AG04450 (cell line): ENCODE data around the gene GNL2. TPM values are rescaled to one million over a fixed set of nuclear protein-coding genes. Genes with fewer than 3 reads are reported as not detected.

Source experiments
- CTCF ChIA-PET: fragments of 300-600, 350-600 bp; formaldehyde crosslinking; extraction: SDS; loops from one replicate; lab custom pipeline; 2022; ENCODE audit warnings: antibody characterized with exemption, inconsistent platforms; lab: Charles Lee
- POLR2A ChIA-PET: fragments of 350-600 bp; formaldehyde crosslinking; extraction: SDS; loops from one replicate; lab custom pipeline; 2021; ENCODE audit warnings: antibody characterized with exemption, inconsistent platforms; lab: Yijun Ruan, JAX
- DNase-seq: peaks from one replicate; pipeline ENCODE4 v3.0.0-alpha.2; 2011; ENCODE audit warnings: low read depth, low spot score
- H3K27ac ChIP-seq: one replicate; pipeline ENCODE4 v1.5.1; 2012; ENCODE audit warnings: low read depth, low read length, control low read depth
- H3K27me3 ChIP-seq: one replicate; pipeline ENCODE4 v1.6.0; 2012; ENCODE audit warnings: low read length; ENCODE audit not compliant: control insufficient read depth, insufficient read depth
- H3K4me3 ChIP-seq: 2 replicates; pipeline ENCODE4 v1.5.1; 2011; ENCODE audit warnings: mild to moderate bottlenecking, low read depth, low read length, control low read depth
- H3K9me3 ChIP-seq: 2 replicates; pipeline ENCODE4 v1.5.1; 2012; ENCODE audit warnings: low read length; ENCODE audit not compliant: control insufficient read depth, insufficient read depth
- polyA plus RNA-seq: library from polyadenylated mRNA; depleted of rRNA; stranded (reverse); fragments of >200 nt; gene quantifications from 2 replicates; pipeline ENCODE4 v1.2.3, GENCODE V29; 2011
- TF ChIP-seq, protein P1 (sequence below): IDR thresholded peaks from 2 replicates; pipeline ENCODE4 v1.5.1; 2011; ENCODE audit warnings: low read depth, low read length, control low read depth, inconsistent platforms

The GNL2 gene
- polyA plus RNA-seq, 1 experiment, result 64.7 TPM

DNA sequence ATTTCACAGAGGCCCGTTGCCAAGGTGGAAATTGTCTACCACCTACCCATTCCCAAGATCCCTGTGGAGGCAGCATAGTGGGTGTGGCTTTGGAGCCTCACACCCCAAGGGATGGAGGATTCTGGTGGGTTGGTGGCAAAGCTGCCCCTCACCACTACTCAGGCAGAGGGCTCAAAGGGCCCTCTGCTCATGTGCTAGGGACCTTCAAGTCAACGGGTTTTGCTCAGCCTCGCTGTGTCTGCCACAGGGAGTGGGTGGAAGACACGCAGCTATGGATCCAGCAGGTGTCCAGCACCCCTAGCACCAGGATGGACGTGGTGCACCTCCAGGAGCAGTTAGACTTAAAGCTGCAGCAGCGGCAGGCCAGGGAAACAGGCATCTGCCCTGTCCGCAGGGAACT lies 36.7 kb downstream of the GNL2 start:
- Histone ChIP-seq H3K9me3 (peaks cover 4% of the 10 kb centered on the region), H3K4me3 (no peak overlapping the region), H3K27me3 (no peaks in the 10 kb centered on the region), H3K27ac (no peak overlapping the region)
- DNase-seq, result no peak
- ChIA-PET POLR2A (no interaction called here), CTCF (no interaction called here)
- TF ChIP-seq, protein P1, sequence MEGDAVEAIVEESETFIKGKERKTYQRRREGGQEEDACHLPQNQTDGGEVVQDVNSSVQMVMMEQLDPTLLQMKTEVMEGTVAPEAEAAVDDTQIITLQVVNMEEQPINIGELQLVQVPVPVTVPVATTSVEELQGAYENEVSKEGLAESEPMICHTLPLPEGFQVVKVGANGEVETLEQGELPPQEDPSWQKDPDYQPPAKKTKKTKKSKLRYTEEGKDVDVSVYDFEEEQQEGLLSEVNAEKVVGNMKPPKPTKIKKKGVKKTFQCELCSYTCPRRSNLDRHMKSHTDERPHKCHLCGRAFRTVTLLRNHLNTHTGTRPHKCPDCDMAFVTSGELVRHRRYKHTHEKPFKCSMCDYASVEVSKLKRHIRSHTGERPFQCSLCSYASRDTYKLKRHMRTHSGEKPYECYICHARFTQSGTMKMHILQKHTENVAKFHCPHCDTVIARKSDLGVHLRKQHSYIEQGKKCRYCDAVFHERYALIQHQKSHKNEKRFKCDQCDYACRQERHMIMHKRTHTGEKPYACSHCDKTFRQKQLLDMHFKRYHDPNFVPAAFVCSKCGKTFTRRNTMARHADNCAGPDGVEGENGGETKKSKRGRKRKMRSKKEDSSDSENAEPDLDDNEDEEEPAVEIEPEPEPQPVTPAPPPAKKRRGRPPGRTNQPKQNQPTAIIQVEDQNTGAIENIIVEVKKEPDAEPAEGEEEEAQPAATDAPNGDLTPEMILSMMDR, result no peak

DNA sequence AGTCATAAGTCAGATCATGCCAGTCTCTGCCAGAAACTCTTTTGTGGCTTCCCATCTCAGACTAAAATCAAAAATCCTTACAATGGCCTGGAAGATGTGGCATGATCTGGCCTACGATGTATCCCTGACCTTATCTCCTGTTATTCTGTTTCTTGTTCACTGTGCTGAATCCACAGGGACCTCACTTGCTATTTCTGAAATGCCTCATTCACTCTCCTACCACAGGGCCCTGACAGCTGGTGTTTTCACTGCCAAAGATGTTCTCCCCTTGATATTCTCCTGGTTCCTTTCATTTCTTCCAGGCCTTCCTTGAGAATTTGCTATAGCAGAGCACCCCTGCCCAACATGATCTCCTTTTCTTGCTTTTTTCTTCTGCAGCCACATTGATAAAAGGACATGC lies 37.3 kb downstream of the GNL2 start:
- H3K27me3 ChIP-seq, result no peaks in the 10 kb centered on the region
- no peak overlapping the region for H3K27ac ChIP-seq
- ChIA-PET POLR2A (no interaction called here), CTCF (no interaction called here)
- TF ChIP-seq, protein P1, result no peak
- H3K4me3 ChIP-seq, result no peak overlapping the region
- peaks cover 4% of the 10 kb centered on the region for H3K9me3 ChIP-seq
- DNase-seq, result no peak

DNA sequence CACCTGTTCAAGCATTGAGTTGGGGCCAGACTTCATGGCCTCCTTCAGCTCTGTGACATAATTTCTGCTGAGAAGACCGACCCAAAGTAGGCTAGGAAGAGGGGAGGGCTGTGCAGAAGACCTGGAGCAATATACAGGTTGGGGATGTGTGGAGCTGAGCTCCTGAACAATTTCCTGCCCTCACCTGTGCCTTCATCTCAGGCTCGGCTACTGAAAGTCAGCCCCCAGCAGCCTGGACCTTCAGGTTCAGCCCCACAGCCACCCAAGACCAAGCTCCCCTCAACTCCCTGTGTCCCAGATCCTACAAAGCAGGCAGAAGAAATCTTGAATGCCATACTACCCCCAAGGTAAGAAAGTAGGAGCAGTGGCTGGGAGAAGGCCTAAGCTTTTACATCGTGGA lies 38.3 kb downstream of the GNL2 start:
- POLR2A ChIA-PET, result no interaction called here
- no peaks in the 10 kb centered on the region for H3K27me3 ChIP-seq
- no peak for DNase-seq
- H3K9me3 ChIP-seq, result peaks cover 4% of the 10 kb centered on the region
- H3K4me3 ChIP-seq, result peak overlapping the region; percentile 70
- CTCF ChIA-PET, result interaction anchor here (1.1 to 2.0 kb wide), 2 partner anchors 42 to 46 kb away, joined by 3 to 14 read pairs; partner anchors contain the start of gene MEAF6
- no peak overlapping the region for H3K27ac ChIP-seq
- TF ChIP-seq, protein P1, result no peak

DNA sequence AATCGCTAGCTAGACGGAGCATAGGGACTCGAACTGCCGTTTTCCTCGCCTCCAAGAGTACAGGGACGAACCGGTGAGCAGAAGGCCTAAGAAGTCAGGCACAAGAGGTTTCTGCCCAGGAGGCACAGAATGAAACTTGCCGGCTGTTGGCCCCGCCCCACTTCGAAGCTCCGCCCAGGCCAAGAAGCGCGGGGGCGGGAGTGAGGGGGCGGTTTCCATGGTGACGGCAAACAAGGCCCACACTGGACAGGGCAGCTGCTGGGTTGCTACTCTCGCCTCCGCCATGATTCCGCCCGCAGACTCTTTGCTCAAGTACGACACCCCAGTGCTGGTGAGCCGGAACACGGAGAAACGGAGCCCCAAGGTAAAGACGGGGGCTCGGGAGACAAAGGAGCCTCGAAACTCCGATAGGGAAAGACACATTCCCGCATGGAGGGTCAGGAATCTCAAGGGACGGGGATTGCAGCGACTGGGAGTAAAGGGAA lies 39.0 kb downstream of the GNL2 start, which contains the start of gene DNALI1:
TSS of gene DNALI1 (plus strand) at position 229 of the 485 bp plus-strand sequence. CDS start at position 284, 55 bp downstream.
- peak; percentile 81 for DNase-seq
- H3K9me3 ChIP-seq, result peaks cover 4% of the 10 kb centered on the region
- CTCF ChIA-PET, result interaction anchor here (2.0 kb wide), 1 partner anchor 42 kb away, joined by 14 read pairs; the partner anchor contains the start of gene MEAF6
- POLR2A ChIA-PET, result no interaction called here
- H3K27ac ChIP-seq, result peak within 1 kb of the TSS; percentile 47
- TF ChIP-seq, protein P1, result no peak
- H3K27me3 ChIP-seq, result no peaks in the 10 kb centered on the region
- H3K4me3 ChIP-seq, result peak within 1 kb of the TSS; percentile 70

DNA sequence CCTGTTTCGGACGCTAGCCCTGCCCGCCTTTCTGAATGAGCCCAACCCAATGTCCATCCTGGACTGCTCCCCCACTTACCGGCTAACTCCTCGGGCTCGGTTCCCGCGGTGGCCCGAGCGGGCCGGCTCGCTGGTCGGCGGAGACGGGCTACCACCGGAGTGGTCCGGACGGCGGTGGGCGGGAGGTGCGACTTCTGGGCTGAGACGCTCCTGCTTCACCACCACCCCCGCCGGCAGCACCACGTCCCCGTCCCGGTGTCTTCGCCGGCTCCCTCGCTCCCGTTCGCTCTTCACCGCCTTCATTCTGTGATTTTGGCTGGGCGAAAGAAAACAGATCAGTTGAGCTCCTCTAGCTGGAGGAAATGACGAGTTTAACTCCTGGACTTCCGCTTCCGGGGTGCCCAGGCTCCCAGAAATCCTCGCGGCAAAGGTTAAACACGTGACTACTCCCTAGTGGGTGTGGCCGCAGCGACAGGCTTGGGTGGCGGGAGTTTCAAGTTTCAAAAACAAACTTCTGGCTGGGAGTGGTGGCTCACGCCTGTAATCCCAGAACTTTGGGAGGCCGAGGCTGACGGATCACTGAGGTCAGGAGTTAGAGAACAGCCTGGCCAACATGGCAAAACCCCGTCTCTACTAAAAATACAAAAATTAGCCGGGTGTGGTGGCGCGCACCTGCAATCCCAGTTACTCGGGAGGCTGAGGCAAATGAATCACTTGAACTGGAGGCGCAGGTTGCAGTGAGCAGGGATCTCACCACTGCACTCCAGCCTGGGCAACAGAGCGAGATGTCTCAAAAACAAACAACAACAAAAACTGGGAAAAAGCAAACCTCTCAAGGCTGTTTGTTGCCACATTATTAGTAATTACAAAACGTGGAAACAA lies 41.6 kb downstream of the GNL2 start, which contains the start of gene SNIP1:
TSS of gene SNIP1 (minus strand) at position 367 of the 882 bp plus-strand sequence. CDS start at position 303, 64 bp downstream.
- TF ChIP-seq, protein P1, result no peak
- H3K27me3 ChIP-seq, result no peaks in the 10 kb centered on the region
- H3K27ac ChIP-seq, result peak within 1 kb of the TSS; percentile 86
- no peaks in the 10 kb centered on the region for H3K9me3 ChIP-seq
- peak within 1 kb of the TSS; percentile 87 for H3K4me3 ChIP-seq
- POLR2A ChIA-PET, result interaction anchor here (0.6 to 1.0 kb wide), 3 partner anchors 9 to 254 kb away, joined by 3 to 7 read pairs (median 6); partner anchors contain the start of genes MEAF6 and YRDC
- DNase-seq, result peak; percentile 73
- CTCF ChIA-PET, result interaction anchor here (0.8 to 1.6 kb wide), 2 partner anchors 40 to 49 kb away, joined by 3 to 5 read pairs; partner anchors contain the start of gene MEAF6
